Mucosa of rectum (tissue), 2 donors: Measurements from ENCODE around the gene CCR7.
"Not testable (repeated sequence)": the region's sequence is repeated elsewhere in the genome, so short reads cannot be mapped to it uniquely, and the experiment has no call there.

Experiments used
- H3K27ac ChIP-seq, 2 donors: one replicate each; pipeline ENCODE4 v1.7.0; 2013; ENCODE audit warnings: inconsistent platforms in 2 of 2, low read depth in 2 of 2, low read length in 2 of 2
- H3K27me3 ChIP-seq, 2 donors: one replicate each; pipeline ENCODE4 v1.7.0; 2013; ENCODE audit warnings: low read length in 2 of 2; ENCODE audit not compliant: control insufficient read depth in 2 of 2, insufficient read depth in 2 of 2
- H3K36me3 ChIP-seq, 2 donors: one replicate each; pipeline ENCODE4 v1.7.0; 2013; ENCODE audit warnings: low read length in 2 of 2; ENCODE audit not compliant: control insufficient read depth in 2 of 2, insufficient read depth in 2 of 2
- H3K4me1 ChIP-seq, 2 donors: one replicate each; pipeline ENCODE4 v1.7.0; 2013; ENCODE audit warnings: low read length in 2 of 2, mild to moderate bottlenecking in 1 of 2; ENCODE audit not compliant: control insufficient read depth in 2 of 2, insufficient read depth in 2 of 2
- H3K4me3 ChIP-seq, 2 donors: one replicate each; pipeline ENCODE4 v1.7.0; 2013; ENCODE audit warnings: low read length in 2 of 2
- H3K9ac ChIP-seq, 2 donors: one replicate each; pipeline ENCODE4 v1.7.0; 2013; ENCODE audit warnings: low read length in 2 of 2, low read depth in 1 of 2, mild to moderate bottlenecking in 1 of 2
- H3K9me3 ChIP-seq, 2 donors: one replicate each; pipeline ENCODE4 v1.7.0; 2013; ENCODE audit warnings: low read length in 2 of 2; ENCODE audit not compliant: control insufficient read depth in 2 of 2
- donor health status: healthy.
- donor health status: Normal muscosa, but diverticular disease.

CCR7 gene

GRCh38 chr17:40550608-40551007 lies 14.7 kb downstream of the CCR7 start:
- Histone ChIP-seq H3K4me1 (peaks cover 24 to 25% of the 10 kb centered on the region in 2 donors), H3K36me3 (no peaks in the 10 kb centered on the region), H3K9me3 (no peaks in the 10 kb centered on the region), H3K9ac (no peak overlapping the region), H3K27ac (peak overlapping the region; percentile 31 to 82), H3K27me3 (no peaks in the 10 kb centered on the region), H3K4me3 (no peak overlapping the region)

DNA sequence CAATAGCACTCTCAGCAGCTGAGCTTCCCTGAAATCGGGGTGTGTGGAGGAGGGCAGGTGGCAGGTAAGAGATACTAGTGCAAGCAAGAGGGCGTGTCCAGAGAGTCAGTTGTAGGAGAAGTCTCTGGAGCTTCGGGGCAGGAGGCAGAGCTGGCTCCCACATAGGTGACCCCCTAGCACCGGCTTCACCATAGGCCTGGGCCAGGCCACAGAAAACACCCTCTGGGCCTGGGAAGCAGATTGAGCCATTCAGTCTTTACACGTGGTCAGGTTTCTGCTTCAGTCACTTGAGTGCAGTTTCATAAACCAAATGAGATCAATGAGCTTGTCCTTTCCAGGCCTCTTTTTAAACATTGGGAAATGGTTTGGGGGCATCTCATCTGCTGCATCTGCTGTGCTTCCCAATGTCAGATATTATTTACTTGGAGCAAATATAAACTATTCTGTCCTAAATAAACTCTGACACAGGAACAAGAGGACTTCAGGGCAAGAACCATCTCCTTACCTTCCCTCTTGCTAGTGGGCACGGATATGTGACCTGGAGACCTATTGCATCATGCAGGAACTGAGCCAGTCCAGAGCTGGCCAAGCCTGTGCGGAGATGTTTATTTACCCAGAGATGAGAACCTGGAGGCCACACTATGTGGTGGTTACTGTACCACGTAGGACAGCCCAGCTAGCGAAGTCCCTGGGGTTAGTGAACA lies 16.1 kb downstream of the CCR7 start:
- H3K9me3 ChIP-seq: no peaks in the 10 kb centered on the region
- H3K9ac ChIP-seq: no peak overlapping the region
- H3K27me3 ChIP-seq: no peaks in the 10 kb centered on the region
- H3K4me3 ChIP-seq: no peak overlapping the region
- H3K27ac ChIP-seq: peak overlapping the region; percentile 62 to 82
- H3K36me3 ChIP-seq: no peaks in the 10 kb centered on the region
- peaks cover 21 to 22% of the 10 kb centered on the region in 2 donors for H3K4me1 ChIP-seq

- H3K27ac ChIP-seq: peak overlapping the region; percentile 62 to 82
- no peak overlapping the region for H3K4me3 ChIP-seq
- H3K4me1 ChIP-seq: peaks cover 15 to 22% of the 10 kb centered on the region in 2 donors
- no peak overlapping the region for H3K9ac ChIP-seq
- no peaks in the 10 kb centered on the region for H3K27me3 ChIP-seq
- H3K9me3 ChIP-seq: no peaks in the 10 kb centered on the region
- H3K36me3 ChIP-seq: no peaks in the 10 kb centered on the region
These were observed 16.7 kb downstream of the CCR7 start for GRCh38 chr17:40548491-40548981.

- Histone ChIP-seq H3K9ac (no peak overlapping the region), H3K4me3 (no peak overlapping the region), H3K4me1 (peaks cover 10 to 20% of the 10 kb centered on the region in 2 donors), H3K27me3 (no peaks in the 10 kb centered on the region), H3K27ac (peak overlapping the region; percentile 62 to 82), H3K9me3 (no peaks in the 10 kb centered on the region), H3K36me3 (no peaks in the 10 kb centered on the region)
These were observed 17.3 kb downstream of the CCR7 start for GRCh38 chr17:40547785-40548478.

DNA sequence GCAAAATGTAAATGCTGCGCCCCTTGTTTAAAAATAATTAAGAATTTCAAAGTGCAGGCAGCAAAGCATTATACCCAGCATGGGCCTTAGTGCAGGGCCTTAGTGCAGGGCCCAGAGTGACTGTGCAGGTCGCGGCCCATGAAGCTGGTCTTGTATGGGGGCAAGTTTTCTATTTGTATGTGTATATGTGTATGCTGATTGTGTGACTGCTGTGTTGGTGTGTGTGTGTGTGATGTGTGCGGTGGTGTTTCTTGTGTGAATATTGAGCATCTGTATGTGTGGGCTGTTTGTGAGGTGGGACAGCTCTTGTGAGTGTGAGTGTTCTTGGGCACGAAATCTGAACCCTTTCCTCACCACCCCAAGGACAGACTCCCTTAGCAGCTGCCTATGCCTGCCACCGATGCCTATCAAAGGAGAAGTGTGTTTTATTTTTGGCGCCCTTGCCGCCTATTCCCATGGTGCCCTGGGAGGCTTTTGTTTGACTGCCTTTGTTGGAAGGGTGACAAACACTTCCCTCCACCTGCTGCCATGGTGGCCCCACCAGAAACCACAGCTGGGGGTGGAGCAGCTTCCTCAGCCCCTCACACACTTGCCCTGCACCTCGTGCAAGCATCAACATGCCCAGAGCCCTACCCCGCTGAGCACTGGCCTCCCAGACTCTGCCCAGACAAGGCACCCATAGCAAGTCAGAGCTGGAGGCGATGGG lies 18.0 kb downstream of the CCR7 start:
- Histone ChIP-seq H3K27ac (no peak overlapping the region), H3K4me3 (no peak overlapping the region), H3K27me3 (no peaks in the 10 kb centered on the region), H3K4me1 (peaks cover 11 to 22% of the 10 kb centered on the region in 2 donors), H3K9ac (no peak overlapping the region), H3K9me3 (no peaks in the 10 kb centered on the region), H3K36me3 (no peaks in the 10 kb centered on the region)

DNA sequence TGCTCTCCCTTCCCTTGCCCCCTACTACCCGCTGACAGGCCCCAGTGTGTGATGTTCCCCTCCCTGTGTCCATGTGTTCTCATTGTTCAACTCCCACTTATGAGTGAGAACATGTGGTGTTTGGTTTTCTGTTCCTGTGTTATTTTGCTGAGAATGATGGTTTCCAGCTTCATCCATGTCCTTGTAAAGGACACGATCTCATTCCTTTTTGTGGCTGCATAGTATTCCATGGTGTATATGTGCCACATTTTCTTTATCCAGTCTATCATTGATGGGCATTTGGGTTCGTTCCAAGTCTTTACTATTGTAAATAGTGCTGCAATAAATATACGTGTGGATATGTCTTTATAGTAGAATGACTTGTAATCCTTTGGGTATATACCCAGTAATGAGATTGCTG lies 18.8 kb downstream of the CCR7 start:
- H3K4me1 ChIP-seq: peaks cover 18 to 28% of the 10 kb centered on the region in 2 donors
- not testable (repeated sequence) for H3K27ac ChIP-seq, H3K27me3 ChIP-seq, H3K4me3 ChIP-seq, H3K9me3 ChIP-seq, H3K36me3 ChIP-seq, H3K9ac ChIP-seq

- no peak overlapping the region for H3K4me3 ChIP-seq
- H3K9ac ChIP-seq: no peak overlapping the region
- H3K9me3 ChIP-seq: no peaks in the 10 kb centered on the region
- no peaks in the 10 kb centered on the region for H3K36me3 ChIP-seq
- H3K27me3 ChIP-seq: no peaks in the 10 kb centered on the region
- H3K4me1 ChIP-seq: peaks cover 22 to 28% of the 10 kb centered on the region in 2 donors
- no peak overlapping the region for H3K27ac ChIP-seq
These were observed 19.6 kb downstream of the CCR7 start for GRCh38 chr17:40545660-40546059.

DNA sequence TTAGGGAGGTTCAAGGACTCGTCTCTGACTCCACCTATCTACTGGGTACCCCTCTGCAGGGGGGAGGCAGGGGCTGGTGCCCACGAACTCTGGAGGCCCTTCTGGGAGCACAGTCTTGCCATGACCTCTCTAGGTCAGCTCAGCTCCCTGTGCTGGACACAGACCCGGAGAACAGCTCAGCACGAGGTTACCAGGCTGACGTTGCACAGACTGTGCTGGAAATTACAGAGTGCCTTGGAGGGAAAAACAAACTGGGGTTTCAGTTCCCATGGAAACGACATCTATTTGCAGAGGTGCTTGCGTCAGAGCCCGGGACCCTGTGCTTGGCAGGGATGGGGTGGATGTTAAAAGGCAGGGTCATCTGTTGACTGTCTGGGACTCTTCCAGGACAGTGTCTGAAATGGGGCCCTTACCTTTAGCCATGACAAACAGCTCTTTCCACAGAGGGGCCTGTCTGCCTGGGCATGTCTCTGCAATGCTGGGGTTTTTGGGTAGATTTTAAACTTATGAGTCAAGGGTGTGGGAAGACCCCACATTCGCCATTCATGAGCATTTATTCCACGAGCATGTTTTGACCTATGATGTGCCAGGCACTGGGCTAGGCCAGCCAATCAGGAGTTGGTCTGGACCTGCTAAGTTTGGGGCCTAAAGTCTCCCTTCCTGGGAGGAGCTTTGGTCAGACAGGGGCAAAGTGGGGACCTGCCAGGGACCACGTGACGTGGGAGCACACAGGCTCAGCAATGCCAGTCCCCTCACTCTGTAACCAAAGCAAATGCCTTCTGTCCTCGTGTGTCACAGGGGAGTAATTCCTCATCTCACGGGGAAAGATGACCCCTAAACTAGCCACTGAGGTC lies 22.5 kb downstream of the CCR7 start:
- peak overlapping the region; percentile 77 for H3K27ac ChIP-seq
- no peaks in the 10 kb centered on the region for H3K27me3 ChIP-seq
- H3K9ac ChIP-seq: no peak overlapping the region
- H3K4me3 ChIP-seq: no peak overlapping the region
- H3K36me3 ChIP-seq: no peaks in the 10 kb centered on the region
- H3K9me3 ChIP-seq: no peaks in the 10 kb centered on the region
- H3K4me1 ChIP-seq: peaks cover 13 to 15% of the 10 kb centered on the region in 2 donors

- peaks cover 13 to 15% of the 10 kb centered on the region in 2 donors for H3K4me1 ChIP-seq
- no peaks in the 10 kb centered on the region for H3K27me3 ChIP-seq
- H3K9me3 ChIP-seq: no peaks in the 10 kb centered on the region
- H3K36me3 ChIP-seq: no peaks in the 10 kb centered on the region
- H3K4me3 ChIP-seq: no peak overlapping the region
- H3K27ac ChIP-seq: peak overlapping the region; percentile 77
- H3K9ac ChIP-seq: peak overlapping the region in 1 of 2 donors; percentile 26
These were observed 23.3 kb downstream of the CCR7 start for GRCh38 chr17:40541873-40542557.
